GM12891 (cell line): ENCODE results near the gene FBXO44. TPM values are rescaled to one million over a fixed set of nuclear protein-coding genes. Genes with fewer than 3 reads are reported as not detected.
"Not testable (repeated sequence)": the region's sequence is repeated elsewhere in the genome, so short reads cannot be mapped to it uniquely, and the experiment has no call there.

Source experiments
- DNase-seq: peaks from one replicate; pipeline ENCODE4 v3.0.0; 2011; ENCODE audit warnings: low spot score; ENCODE audit not compliant: insufficient read length
- FAIRE-seq: peaks from 2 replicates; lab custom pipeline; 2011; peaks lifted over from hg19 to GRCh38; lab: Jason Lieb, UNC
- PAX5 ChIP-seq: IDR thresholded peaks from 2 replicates; pipeline ENCODE4 v1.6.1; 2011; ENCODE audit warnings: low read length, moderate library complexity, mild to moderate bottlenecking; ENCODE audit not compliant: insufficient read depth, severe bottlenecking
- POLR2A ChIP-seq: IDR thresholded peaks from 2 replicates; pipeline ENCODE4 v1.6.1; 2011; ENCODE audit warnings: low read depth, low read length, control low read depth
- POLR2AphosphoS5 ChIP-seq: IDR thresholded peaks from 2 replicates; pipeline ENCODE4 v1.6.1; 2011; ENCODE audit warnings: low read depth, low read length, control low read depth
- POU2F2 ChIP-seq: IDR thresholded peaks from 2 replicates; pipeline ENCODE4 v1.6.1; 2011; ENCODE audit warnings: low read depth, mild to moderate bottlenecking, control low read depth, low read length, moderate library complexity
- SPI1 ChIP-seq: IDR thresholded peaks from 2 replicates; pipeline ENCODE4 v1.6.1; 2011; ENCODE audit warnings: low read depth, low read length, control low read depth
- TAF1 ChIP-seq: IDR thresholded peaks from 2 replicates; pipeline ENCODE4 v1.6.1; 2011; ENCODE audit warnings: low read depth, low read length, control low read depth
- polyA plus RNA-seq: library from polyadenylated mRNA; unstranded; fragments of >200 nt; gene quantifications from one replicate; pipeline ENCODE4 v1.2.1, GENCODE V29; 2012; ENCODE audit warnings: low read depth, missing spikeins, inconsistent platforms; ENCODE audit not compliant: missing spikeins

FBXO44 gene
- 13.6 TPM for polyA plus RNA-seq

- no peak for TF ChIP-seq TAF1
- TF ChIP-seq POU2F2: no peak
- no peak for TF ChIP-seq POLR2A
- no peak for TF ChIP-seq POLR2AphosphoS5
- TF ChIP-seq SPI1: no peak
- TF ChIP-seq PAX5: no peak
- FAIRE-seq: peak; percentile 78
- peak; percentile 81 for DNase-seq
Measured at GRCh38 chr1:11654137-11654938, at the start of gene FBXO44, which contains the start of gene FBXO2. Gene FBXO44, plus strand, starts transcription at chr1:11654877. Its CDS starts 959 bp downstream, at chr1:11655836. Gene FBXO2, minus strand, starts transcription at chr1:11654429. Its CDS starts 89 bp downstream, at chr1:11654340.

GRCh38 chr1:11606775-11607174 is 47.9 kb upstream of the FBXO44 start:
- no peak for FAIRE-seq
- TF ChIP-seq POLR2A (no peak), POLR2AphosphoS5 (no peak), TAF1 (no peak), SPI1 (no peak), POU2F2 (no peak), PAX5 (no peak)

GRCh38 chr1:11608596-11609130 is 46.0 kb upstream of the FBXO44 start:
- not testable (repeated sequence) for DNase-seq, FAIRE-seq

More at GRCh38 chr1:11606775-11607174, 47.9 kb upstream of the FBXO44 start:
- no peak for DNase-seq

GRCh38 chr1:11609378-11609777 is 45.3 kb upstream of the FBXO44 start:
- not testable (repeated sequence) for DNase-seq, FAIRE-seq

GRCh38 chr1:11610629-11611180 is 44.0 kb upstream of the FBXO44 start:
- DNase-seq (no peak), FAIRE-seq (no peak)
- TF ChIP-seq POLR2AphosphoS5 (no peak), SPI1 (no peak), POLR2A (no peak), PAX5 (no peak), TAF1 (no peak), POU2F2 (no peak)

- no peak for TF ChIP-seq POLR2AphosphoS5
- no peak for TF ChIP-seq POLR2A
- no peak for TF ChIP-seq SPI1
- no peak for TF ChIP-seq POU2F2
- TF ChIP-seq TAF1: no peak
- TF ChIP-seq PAX5: no peak
- DNase-seq (no peak), FAIRE-seq (no peak)
Measured at GRCh38 chr1:11611638-11612327, 42.9 kb upstream of the FBXO44 start.

- no peak for FAIRE-seq
- TF ChIP-seq PAX5 (no peak), POLR2AphosphoS5 (no peak), SPI1 (no peak), POLR2A (no peak), TAF1 (no peak), POU2F2 (no peak)
- DNase-seq: no peak
Measured at GRCh38 chr1:11613347-11613746, 41.3 kb upstream of the FBXO44 start.

GRCh38 chr1:11615090-11615489 is 39.6 kb upstream of the FBXO44 start:
- DNase-seq (no peak), FAIRE-seq (no peak)
- no peak for TF ChIP-seq PAX5
- TF ChIP-seq SPI1: no peak
- no peak for TF ChIP-seq POLR2A
- TF ChIP-seq POLR2AphosphoS5: no peak
- TF ChIP-seq POU2F2: no peak
- no peak for TF ChIP-seq TAF1

- TF ChIP-seq POU2F2 (no peak), TAF1 (no peak), PAX5 (no peak), POLR2AphosphoS5 (no peak), SPI1 (no peak), POLR2A (no peak)
- no peak for DNase-seq
- no peak for FAIRE-seq
Measured at GRCh38 chr1:11616766-11617165, 37.9 kb upstream of the FBXO44 start.

GRCh38 chr1:11617314-11617713 is 37.4 kb upstream of the FBXO44 start:
- TF ChIP-seq POLR2A: no peak
- FAIRE-seq: no peak
- no peak for DNase-seq
